Measurements from ENCODE around the gene MYDGF.

DNA sequence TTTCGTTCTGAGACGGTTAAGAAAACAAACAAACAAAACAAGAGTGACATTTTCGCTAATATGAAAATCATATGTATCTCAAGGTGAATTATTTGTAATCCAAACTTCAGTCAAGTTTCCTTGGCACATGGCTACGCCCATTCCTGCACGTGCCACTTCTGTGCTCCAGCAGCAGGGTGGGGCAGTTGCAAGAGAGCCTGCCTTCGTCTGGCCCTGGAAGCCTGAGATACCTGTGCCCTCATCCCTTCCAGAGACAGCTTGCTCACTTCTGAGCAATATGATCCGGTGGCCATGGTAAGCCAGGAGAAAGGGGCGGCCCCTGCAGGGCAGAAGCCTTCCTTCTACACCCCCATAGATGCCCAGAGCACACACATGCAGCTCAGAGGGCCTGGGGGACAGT lies 31.4 kb upstream of the MYDGF start:
- TF ChIP-seq, protein P1, sequence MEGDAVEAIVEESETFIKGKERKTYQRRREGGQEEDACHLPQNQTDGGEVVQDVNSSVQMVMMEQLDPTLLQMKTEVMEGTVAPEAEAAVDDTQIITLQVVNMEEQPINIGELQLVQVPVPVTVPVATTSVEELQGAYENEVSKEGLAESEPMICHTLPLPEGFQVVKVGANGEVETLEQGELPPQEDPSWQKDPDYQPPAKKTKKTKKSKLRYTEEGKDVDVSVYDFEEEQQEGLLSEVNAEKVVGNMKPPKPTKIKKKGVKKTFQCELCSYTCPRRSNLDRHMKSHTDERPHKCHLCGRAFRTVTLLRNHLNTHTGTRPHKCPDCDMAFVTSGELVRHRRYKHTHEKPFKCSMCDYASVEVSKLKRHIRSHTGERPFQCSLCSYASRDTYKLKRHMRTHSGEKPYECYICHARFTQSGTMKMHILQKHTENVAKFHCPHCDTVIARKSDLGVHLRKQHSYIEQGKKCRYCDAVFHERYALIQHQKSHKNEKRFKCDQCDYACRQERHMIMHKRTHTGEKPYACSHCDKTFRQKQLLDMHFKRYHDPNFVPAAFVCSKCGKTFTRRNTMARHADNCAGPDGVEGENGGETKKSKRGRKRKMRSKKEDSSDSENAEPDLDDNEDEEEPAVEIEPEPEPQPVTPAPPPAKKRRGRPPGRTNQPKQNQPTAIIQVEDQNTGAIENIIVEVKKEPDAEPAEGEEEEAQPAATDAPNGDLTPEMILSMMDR (IDR thresholded peaks at IDR 0.05; ENCODE audit: poor library complexity, severe bottlenecking): no peak
- TF ChIP-seq REST (IDR thresholded peaks at IDR 0.05; ENCODE audit: borderline replicate concordance): no peak
- TF ChIP-seq EZH2 (IDR thresholded peaks at IDR 0.05; ENCODE audit: borderline replicate concordance, insufficient read depth, low read length, poor library complexity, severe bottlenecking): no peak
- TF ChIP-seq TAF1 (IDR thresholded peaks at IDR 0.05; ENCODE audit: low read depth): no peak
- no peak for TF ChIP-seq EP300 (conservative IDR thresholded peaks at IDR 0.05; ENCODE audit: poor library complexity, severe bottlenecking)
